NB4 (cell line): ENCODE results near the gene SERPINH1.

Source experiments
- MYC ChIP-seq: IDR thresholded peaks from 2 replicates; pipeline ENCODE4 v1.6.1; 2011; ENCODE audit warnings: low read depth, low read length
- POLR2A ChIP-seq: IDR thresholded peaks from 2 replicates; pipeline ENCODE4 v1.6.1; 2011; ENCODE audit warnings: mild to moderate bottlenecking; ENCODE audit not compliant: insufficient read length; ENCODE audit errors: extremely low read depth
- TF ChIP-seq, protein P1 (sequence below): IDR thresholded peaks from one replicate; pipeline ENCODE4 v1.5.1; 2012; ENCODE audit warnings: low read depth, low read length
- TF ChIP-seq, protein P2 (sequence below): IDR thresholded peaks from 2 replicates; pipeline ENCODE4 v1.6.1; 2011; ENCODE audit warnings: low read depth, low read length

DNA sequence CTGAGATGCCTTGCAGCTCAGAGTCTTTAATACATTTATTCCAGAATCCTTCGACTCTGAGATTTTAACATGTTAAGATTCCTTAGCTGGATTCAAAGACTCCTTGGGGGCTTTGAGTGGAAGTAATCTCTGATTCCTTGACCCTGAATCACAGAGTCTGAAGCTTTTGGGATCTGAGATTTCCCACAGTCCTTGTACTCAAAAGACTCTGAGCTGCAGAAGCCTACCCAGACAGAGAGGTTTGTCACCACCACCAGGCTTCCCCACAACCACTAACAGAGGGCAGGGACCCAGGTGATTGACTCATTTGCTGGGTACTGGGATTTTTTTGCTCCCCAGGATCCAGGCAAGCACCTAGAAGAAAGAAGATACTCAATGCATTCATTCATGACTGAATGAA is 1.4 kb upstream of the SERPINH1 start:
- TF ChIP-seq, protein P1, sequence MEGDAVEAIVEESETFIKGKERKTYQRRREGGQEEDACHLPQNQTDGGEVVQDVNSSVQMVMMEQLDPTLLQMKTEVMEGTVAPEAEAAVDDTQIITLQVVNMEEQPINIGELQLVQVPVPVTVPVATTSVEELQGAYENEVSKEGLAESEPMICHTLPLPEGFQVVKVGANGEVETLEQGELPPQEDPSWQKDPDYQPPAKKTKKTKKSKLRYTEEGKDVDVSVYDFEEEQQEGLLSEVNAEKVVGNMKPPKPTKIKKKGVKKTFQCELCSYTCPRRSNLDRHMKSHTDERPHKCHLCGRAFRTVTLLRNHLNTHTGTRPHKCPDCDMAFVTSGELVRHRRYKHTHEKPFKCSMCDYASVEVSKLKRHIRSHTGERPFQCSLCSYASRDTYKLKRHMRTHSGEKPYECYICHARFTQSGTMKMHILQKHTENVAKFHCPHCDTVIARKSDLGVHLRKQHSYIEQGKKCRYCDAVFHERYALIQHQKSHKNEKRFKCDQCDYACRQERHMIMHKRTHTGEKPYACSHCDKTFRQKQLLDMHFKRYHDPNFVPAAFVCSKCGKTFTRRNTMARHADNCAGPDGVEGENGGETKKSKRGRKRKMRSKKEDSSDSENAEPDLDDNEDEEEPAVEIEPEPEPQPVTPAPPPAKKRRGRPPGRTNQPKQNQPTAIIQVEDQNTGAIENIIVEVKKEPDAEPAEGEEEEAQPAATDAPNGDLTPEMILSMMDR = no peak
- TF ChIP-seq POLR2A (no peak), MYC (no peak)
- TF ChIP-seq, protein P2, sequence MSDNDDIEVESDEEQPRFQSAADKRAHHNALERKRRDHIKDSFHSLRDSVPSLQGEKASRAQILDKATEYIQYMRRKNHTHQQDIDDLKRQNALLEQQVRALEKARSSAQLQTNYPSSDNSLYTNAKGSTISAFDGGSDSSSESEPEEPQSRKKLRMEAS = no peak
